Upper lobe of right lung (tissue), 1 donor: ENCODE measurements around the gene HBP1. TPM values are rescaled to one million over a fixed set of nuclear protein-coding genes. Genes with fewer than 3 reads are reported as not detected.

Source experiments
- ATAC-seq: fragments of 200-7000 bp; cut with Tn5 transposase; one replicate; pipeline ENCODE4 v1.9.1; 2020; ENCODE audit warnings: mild to moderate bottlenecking, moderate library complexity
- DNase-seq: peaks from one replicate; pipeline ENCODE4 v3.0.0-alpha.2; 2020
- H3K27ac ChIP-seq: fragments of 200-600 bp; one replicate; pipeline ENCODE4 v1.8.0; 2022
- H3K27me3 ChIP-seq: fragments of 200-600 bp; one replicate; pipeline ENCODE4 v1.8.0; 2022; ENCODE audit warnings: mild to moderate bottlenecking
- H3K36me3 ChIP-seq: fragments of 200-600 bp; one replicate; pipeline ENCODE4 v1.8.0; 2022
- H3K4me1 ChIP-seq: fragments of 200-600 bp; one replicate; pipeline ENCODE4 v1.8.0; 2022
- H3K4me3 ChIP-seq: fragments of 200-600 bp; one replicate; pipeline ENCODE4 v1.8.0; 2022; ENCODE audit warnings: mild to moderate bottlenecking
- H3K9me3 ChIP-seq: fragments of 200-600 bp; one replicate; pipeline ENCODE4 v1.8.0; 2022
- intact Hi-C: fragments of 100-400 bp; cut with DNase I; formaldehyde crosslinking; loops from one replicate; pipeline ENCODE4 v1.11.0; 2022
- total RNA-seq: library from RNA; stranded (reverse); fragmentation: NEBNext Ultra II Directional; extraction: Animal tissue kit (Norgen Biotek cat#: 25700); gene quantifications from one replicate; pipeline ENCODE4 v1.2.1, GENCODE V29; 2021
- TF ChIP-seq, protein P1 (sequence below): fragments of 200-600 bp; IDR thresholded peaks from one replicate; pipeline ENCODE4 v1.8.0; 2022; ENCODE audit warnings: antibody characterized with exemption
- donor health status: DM: no; HTN: yes; CAD: no; lungs with severe emphysema.

HBP1 gene
- total RNA-seq, 1 donor from 2014 or later: 74.0 TPM

DNA sequence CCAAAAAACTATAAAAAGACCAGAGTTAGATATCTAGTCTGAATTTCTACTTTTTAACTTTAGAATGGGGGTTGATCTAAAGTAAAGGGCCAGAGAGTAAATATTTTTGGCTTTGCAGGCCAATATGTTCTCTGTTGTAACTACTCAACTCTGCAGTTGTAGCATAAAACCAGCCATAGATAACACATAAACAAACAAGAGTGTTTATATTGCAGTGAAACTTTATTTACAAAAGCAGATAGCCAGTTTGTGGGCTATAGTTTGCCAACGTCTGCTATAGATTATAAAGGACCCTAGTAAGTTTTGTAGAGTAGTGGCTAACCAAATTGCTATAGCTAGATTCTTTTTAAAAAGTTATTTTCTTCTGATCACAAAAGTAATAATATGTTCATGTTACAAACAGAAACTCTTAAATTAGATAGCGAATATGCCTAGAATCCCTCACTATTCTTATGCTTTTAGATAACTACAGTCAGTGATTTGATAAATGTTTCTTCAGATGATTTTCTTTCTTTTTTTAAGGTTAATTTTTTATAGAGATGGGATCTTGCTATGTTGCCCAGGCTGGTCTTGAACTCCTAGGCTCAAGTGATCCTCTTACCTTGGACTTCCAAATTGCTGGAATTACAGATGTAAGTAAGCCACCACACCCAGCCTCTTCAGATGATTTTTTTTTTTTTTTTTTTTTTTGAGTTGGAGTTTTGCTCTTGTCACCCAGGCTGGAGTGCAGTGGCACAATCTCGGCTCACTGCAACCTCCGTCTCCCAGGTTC is 23.6 kb upstream of the HBP1 start:
- Histone ChIP-seq H3K27me3 (no peaks in the 10 kb centered on the region), H3K4me1 (peaks cover 4% of the 10 kb centered on the region), H3K9me3 (no peaks in the 10 kb centered on the region), H3K27ac (no peak overlapping the region), H3K36me3 (no peaks in the 10 kb centered on the region), H3K4me3 (no peak overlapping the region)
- intact Hi-C loops: loop anchor here (5.0 kb wide), 1 partner anchor 198 kb away; no protein-coding TSS in a partner anchor
- no peak for ATAC-seq
- no peak for DNase-seq
- TF ChIP-seq, protein P1, sequence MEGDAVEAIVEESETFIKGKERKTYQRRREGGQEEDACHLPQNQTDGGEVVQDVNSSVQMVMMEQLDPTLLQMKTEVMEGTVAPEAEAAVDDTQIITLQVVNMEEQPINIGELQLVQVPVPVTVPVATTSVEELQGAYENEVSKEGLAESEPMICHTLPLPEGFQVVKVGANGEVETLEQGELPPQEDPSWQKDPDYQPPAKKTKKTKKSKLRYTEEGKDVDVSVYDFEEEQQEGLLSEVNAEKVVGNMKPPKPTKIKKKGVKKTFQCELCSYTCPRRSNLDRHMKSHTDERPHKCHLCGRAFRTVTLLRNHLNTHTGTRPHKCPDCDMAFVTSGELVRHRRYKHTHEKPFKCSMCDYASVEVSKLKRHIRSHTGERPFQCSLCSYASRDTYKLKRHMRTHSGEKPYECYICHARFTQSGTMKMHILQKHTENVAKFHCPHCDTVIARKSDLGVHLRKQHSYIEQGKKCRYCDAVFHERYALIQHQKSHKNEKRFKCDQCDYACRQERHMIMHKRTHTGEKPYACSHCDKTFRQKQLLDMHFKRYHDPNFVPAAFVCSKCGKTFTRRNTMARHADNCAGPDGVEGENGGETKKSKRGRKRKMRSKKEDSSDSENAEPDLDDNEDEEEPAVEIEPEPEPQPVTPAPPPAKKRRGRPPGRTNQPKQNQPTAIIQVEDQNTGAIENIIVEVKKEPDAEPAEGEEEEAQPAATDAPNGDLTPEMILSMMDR: no peak

DNA sequence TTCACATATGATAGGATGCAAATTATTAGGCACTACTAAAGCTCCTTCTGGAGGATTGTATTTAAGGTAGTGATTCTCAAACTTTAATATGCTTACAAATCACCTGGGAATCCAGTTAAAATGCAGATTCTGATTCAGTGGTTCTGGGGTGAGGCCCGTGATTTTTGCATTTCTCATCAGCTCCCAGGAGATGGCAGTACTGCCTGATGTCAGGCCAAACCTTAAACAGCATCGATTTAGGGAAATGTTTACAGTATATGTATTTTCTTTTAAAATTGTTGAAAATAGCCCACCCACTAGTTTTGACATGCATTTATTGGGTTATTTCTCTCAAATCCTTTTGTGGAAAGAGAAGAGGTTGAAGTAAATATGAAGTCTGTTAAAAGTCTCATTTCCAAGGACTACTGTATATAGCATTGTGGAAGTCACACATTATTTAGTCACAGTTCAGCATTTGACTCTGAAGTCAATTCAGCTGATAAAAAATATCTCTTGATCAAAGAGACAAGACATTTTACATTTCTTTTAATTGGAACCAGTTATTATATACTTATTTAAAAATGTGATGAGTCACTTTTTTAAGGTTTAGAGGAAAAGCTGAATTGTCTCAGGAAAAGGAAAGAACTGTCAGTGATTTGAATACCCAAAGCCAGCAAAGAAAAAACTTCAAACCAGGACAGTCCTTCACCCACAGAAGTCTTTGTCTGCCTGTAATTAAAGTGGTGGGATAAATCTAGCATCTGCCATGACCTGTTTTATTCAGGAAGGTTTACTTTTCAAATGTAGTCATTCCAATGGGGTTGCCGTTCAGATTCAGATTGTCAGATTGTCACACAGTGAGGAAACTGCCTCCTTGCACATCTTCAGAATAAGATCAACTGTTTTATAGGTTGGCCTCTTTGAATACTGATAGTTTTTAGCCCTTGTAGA is 21.1 kb upstream of the HBP1 start:
- Histone ChIP-seq H3K9me3 (no peaks in the 10 kb centered on the region), H3K36me3 (no peaks in the 10 kb centered on the region), H3K4me3 (no peak overlapping the region), H3K4me1 (peaks cover 4% of the 10 kb centered on the region), H3K27ac (no peak overlapping the region), H3K27me3 (no peaks in the 10 kb centered on the region)
- ATAC-seq (peak; percentile 80), DNase-seq (no peak)
- intact Hi-C loops: loop anchor here (5.0 kb wide), 1 partner anchor 200 kb away; no protein-coding TSS in a partner anchor
- TF ChIP-seq, protein P1: peak; percentile 70

DNA sequence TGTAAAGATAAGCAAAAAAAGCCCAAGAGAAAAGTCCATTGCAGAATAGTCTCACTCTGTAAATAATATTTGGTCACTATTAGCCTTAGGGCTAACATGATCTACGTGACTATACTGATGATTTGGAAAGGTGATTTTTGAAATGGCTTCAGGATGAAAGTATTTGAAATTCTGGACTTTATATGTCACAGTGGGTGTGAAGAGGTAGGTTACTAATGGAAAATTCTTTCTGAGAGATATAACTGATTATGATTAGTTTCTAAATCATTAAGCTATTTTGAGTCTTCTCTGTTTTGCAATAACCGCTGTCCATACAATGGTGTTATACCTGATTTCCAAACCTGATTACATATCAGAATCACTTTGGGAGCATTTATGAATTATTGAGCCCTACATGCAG is 20.1 kb upstream of the HBP1 start:
- TF ChIP-seq, protein P1: no peak
- intact Hi-C loops: loop anchor here (5.0 kb wide), 1 partner anchor 201 kb away; no protein-coding TSS in a partner anchor
- Histone ChIP-seq H3K9me3 (no peaks in the 10 kb centered on the region), H3K27me3 (no peaks in the 10 kb centered on the region), H3K36me3 (no peaks in the 10 kb centered on the region), H3K27ac (no peak overlapping the region), H3K4me3 (no peak overlapping the region), H3K4me1 (peaks cover 4% of the 10 kb centered on the region)
- ATAC-seq (no peak), DNase-seq (no peak)

DNA sequence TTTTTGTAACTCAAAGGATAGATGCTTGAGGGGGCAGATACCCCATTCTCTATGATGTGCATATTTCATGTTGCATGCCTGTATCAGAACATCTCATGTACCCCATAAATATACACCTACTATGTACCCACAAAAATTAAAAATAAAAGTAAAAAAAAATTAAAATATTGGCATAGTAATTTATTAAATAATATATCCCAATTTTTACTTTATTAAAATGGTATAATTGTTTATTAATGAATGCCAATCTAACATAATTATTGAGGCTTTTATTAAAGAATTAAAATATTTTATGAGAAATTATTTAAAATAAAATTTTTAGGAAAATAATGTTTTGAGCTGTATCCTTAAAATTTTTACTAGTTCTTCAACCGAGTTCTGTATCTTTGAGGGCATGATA is 18.9 kb upstream of the HBP1 start:
- no peak overlapping the region for H3K27ac ChIP-seq
- ATAC-seq (no peak), DNase-seq (no peak)
- peaks cover 4% of the 10 kb centered on the region for H3K4me1 ChIP-seq
- H3K27me3 ChIP-seq: no peaks in the 10 kb centered on the region
- H3K9me3 ChIP-seq: no peaks in the 10 kb centered on the region
- TF ChIP-seq, protein P1: no peak
- no peak overlapping the region for H3K4me3 ChIP-seq
- intact Hi-C loops: loop anchor here (5.0 kb wide), 1 partner anchor 203 kb away; no protein-coding TSS in a partner anchor
- H3K36me3 ChIP-seq: no peaks in the 10 kb centered on the region

DNA sequence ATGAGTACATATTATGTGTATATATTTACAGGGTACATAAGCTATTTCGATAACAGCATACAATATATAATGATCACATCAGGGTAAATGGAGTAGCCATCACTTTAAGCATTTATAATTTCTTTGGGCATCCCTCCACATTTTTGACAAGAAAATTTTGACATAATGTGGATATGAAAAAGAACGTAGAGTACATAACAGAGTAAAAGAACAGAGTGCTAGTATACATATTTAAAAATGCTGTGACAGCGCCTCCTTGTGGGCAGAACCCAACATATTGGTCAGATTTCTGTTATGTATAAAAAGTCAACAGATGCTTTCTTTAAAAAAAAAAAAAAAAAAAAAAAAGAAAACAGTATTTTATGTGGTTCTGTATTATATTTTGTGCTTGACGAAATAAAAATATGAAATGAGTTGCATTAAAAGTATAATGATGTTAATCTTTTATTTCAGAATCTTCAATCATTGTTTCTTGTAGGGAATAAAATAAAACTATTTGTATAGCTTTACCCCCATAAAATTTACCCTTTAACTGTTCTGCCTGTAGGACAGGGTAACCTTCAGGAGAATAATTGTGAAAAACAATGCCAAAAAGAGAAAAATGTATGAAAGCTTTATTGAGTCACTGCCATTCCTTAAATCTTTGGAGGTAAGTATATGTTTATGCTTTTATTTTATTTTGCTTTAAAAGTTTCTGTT is 18.3 kb upstream of the HBP1 start:
- TF ChIP-seq, protein P1: peak; percentile 73
- Histone ChIP-seq H3K27me3 (no peaks in the 10 kb centered on the region), H3K4me1 (peaks cover 4% of the 10 kb centered on the region), H3K9me3 (no peaks in the 10 kb centered on the region), H3K27ac (no peak overlapping the region), H3K36me3 (no peaks in the 10 kb centered on the region), H3K4me3 (no peak overlapping the region)
- intact Hi-C loops: no loop called here
- no peak for DNase-seq
- peak; percentile 85 for ATAC-seq
